CD4-positive, alpha-beta T cell treated with Interferon alpha-2 for 1 hour (primary cell): Measurements from ENCODE around the gene CHMP4B.
A peak's percentile ranks its signal among the peaks of the same experiment; 100 is the strongest.
"Not testable (repeated sequence)": the region's sequence is repeated elsewhere in the genome, so short reads cannot be mapped to it uniquely, and the experiment has no call there.

Experiments
- DNase-seq, 2 donors: peaks; one replicate each; pipeline ENCODE4 v3.0.0-alpha.2; 2020 to 2022

CHMP4B gene

GRCh38 chr20:33790566-33790965, 20.6 kb upstream of the CHMP4B start:
- no peak for DNase-seq

DNA sequence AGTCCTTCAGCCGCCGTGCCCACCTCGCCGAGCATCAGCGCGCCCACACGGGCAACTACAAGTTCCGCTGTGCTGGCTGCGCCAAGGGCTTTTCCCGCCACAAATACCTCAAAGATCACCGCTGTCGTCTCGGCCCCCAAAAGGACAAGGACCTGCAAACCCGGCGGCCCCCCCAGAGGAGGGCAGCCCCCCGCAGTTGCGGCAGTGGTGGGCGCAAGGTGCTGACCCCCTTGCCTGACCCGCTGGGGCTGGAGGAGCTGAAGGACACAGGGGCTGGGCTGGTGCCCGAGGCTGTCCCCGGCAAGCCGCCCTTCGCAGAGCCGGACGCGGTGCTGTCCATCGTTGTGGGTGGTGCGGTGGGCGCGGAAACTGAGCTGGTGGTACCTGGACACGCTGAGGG, 20.1 kb upstream of the CHMP4B start:
- DNase-seq, result no peak

DNA sequence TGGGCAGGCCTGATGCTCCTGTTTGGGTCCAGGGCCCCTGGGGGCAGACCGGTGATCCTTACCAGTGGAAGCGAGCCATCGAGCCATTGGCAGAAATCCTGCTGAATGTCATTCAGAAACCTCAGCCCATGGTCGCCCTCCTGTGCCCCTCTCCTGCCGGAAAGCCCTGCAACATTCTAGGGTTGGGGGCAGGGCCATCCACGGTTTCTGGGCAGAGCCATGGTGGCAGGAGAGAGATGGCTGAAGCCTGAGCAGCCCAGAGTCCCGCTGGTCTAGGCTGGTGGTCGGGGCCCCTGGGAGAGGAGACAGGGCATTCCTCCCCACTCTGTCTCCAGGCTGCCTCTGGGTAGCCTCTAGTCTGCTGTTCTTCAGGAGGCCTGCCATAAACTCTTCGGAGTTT, 19.6 kb upstream of the CHMP4B start:
- no peak for DNase-seq

GRCh38 chr20:33791959-33792597, 19.1 kb upstream of the CHMP4B start:
- peak; percentile 29 to 55 for DNase-seq

DNA sequence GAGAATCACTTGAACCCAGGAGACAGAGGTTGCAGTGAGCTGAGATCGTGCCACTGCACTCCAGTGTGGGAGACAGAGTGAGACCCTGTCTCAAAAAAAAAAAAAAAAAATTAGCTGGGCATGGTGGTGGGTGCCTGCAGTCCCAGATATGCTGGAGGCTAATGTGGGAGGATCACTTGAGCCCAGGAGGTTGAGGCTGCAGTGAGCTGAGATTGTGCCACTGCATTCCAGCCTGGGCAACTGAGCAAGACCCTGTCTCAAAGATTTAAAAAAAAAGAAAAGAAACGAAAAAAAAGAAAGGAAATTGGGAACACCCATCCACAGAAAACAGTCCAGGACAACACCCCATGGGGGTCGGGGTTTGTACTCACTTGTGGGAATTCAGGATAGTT, 18.6 kb upstream of the CHMP4B start:
- DNase-seq, result not testable (repeated sequence)

DNA sequence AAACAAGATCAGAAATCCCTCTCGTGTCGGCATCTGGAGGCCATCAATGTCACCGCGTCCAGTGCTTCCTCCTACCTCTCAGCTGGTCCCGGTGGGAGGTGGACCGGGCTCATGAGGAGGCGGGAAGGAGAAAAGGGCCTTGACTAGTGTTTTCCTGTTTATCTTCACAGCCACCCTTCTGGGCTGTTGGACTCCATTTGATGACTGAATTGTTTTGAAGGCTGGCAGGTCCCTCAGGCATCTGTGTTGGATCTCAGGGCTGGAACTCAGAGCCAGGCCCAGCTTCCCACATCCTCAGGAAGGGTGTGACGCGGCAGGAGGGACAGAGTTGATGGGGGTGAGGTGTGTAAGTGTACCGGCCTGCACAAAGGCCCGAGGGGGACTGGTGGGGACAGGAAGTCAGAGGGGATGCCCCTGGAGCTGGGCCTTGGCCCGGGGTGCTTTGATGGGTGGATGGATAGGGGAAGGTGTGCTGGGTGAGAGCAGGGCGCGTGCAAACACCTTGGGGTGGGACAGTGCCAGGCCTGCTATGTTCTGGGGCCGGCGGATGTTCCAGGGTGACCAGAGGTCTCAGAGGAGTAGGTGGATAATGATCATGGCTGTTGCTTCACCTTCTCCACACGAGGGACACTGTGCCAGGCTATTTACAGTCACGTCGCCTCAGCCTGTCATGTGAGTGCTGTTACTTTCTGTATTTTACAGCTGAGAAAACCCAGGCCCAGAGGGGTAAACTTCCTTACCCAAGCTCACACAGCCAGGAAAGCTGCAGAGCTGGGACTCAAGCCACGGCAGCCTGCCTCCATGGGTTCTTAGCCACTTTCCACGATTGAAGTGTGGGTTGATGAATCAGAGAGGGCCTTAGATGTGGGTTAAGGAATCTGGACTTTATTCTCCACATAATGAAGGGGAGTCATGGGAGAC, 17.9 kb upstream of the CHMP4B start:
- DNase-seq, result no peak

GRCh38 chr20:33796263-33796906, 14.8 kb upstream of the CHMP4B start:
- no peak for DNase-seq

DNA sequence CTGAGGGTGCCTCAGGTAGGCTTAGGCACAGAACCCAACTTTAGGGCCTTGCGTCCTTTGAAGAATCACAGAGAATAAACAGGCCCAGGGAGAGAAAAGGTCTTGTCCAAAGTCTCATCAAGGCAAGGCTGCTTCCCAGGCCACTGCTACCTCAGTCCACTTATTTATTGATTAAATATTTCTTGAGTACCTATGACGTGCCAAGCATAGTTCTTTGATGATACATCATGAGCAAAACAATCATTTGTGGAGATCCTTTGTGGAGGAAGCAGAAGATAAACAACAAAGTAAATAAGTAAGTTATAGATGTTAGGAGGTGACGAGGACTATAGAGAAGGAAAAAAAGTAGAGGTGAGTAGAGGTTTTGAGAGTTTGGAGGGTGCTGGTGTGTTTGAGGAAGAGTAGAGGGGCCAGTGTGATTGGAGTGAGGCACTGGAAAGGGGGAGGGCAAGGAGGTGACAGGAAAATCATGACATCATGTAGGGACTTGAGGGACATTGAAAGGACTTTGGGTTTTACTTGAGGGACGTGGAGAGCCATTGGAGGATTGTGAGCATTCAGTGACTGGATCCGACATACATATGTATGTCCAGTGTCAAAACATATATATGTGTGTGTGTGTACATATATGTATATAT, 14.1 kb upstream of the CHMP4B start:
- no peak for DNase-seq

GRCh38 chr20:33798444-33798843, 12.7 kb upstream of the CHMP4B start:
- no peak for DNase-seq

GRCh38 chr20:33803921-33804337, 7.2 kb upstream of the CHMP4B start:
- DNase-seq, result no peak

GRCh38 chr20:33808388-33808787, 2.8 kb upstream of the CHMP4B start:
- DNase-seq, result no peak

GRCh38 chr20:33810259-33810658, 889 bp upstream of the CHMP4B start:
- DNase-seq, result no peak

GRCh38 chr20:33811776-33812151, 616 bp downstream of the CHMP4B start:
- no peak for DNase-seq

- DNase-seq, result peak; percentile 33 to 72
These were observed 1.2 kb downstream of the CHMP4B start for GRCh38 chr20:33812152-33812849.

DNA sequence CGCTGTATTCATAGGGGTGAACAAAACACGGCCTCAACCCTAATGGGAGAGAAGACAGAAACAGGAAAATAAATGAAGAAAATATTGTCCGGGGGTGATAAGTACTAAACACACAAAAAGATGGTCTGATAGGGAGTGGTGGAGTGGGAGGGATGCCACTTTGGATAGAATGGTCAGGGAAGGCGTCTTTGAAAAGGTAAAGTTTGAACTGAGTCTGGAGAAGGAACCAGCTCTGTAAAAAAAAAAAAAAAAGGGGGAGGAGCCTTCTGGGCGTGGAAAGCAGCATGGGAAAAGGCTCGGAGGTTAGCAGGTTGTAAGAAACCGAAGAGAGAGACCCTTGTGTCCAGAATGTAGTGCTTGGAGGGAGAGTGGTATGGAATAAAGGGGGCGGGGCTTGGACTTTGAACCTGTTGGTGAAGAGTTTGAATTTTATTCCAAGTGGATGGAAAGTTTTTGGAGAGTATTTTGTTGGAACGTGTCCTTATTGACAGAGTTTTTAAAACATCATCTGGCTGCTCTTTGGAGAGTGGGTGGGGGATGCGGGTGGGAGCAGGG, 1.8 kb downstream of the CHMP4B start:
- DNase-seq, result no peak

GRCh38 chr20:33814238-33814712, 3.1 kb downstream of the CHMP4B start:
- no peak for DNase-seq

- no peak for DNase-seq
These were observed 4.5 kb downstream of the CHMP4B start for GRCh38 chr20:33815671-33816070.

GRCh38 chr20:33816191-33816590, 5.0 kb downstream of the CHMP4B start:
- no peak for DNase-seq

- no peak for DNase-seq
These were observed 6.3 kb downstream of the CHMP4B start for GRCh38 chr20:33817411-33817810.

DNA sequence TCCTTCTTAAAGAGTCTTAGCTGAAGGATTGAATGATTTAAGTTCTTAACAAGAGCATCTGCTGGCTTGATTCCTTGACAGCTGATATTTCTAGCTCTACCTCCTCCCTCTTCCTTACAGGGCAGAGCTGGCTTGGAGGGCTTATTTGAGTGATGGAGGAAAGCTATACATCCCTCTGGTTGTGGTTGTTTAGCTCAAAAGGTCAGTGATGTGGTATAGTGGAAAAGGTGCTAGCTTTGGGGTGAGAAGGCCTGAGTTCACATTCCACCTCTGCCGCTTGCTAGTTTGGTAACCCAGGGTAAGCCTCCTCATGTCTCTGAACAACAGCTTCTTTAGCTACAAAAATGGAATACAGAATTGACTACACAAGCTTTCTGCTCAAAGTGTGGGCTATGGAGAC, 8.3 kb downstream of the CHMP4B start:
- no peak for DNase-seq

DNA sequence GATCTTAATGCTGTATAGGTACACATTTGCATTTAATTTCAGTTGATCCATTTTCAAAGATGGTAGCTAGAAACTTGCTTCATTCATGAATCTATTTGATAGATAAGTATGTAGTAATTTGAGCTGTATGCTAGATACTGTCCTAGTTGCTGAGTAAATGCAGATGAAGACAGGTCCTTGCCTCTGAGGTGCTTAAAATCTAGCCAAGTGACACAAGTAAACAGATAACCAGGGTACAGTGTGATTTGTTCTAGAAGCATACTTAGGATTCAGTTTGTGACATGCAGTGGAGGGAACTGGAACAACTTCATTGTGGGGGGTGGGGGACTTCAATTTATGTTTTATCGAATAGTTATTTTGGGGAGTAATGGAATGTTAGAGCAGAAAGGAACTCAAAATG, 9.2 kb downstream of the CHMP4B start:
- no peak for DNase-seq

DNA sequence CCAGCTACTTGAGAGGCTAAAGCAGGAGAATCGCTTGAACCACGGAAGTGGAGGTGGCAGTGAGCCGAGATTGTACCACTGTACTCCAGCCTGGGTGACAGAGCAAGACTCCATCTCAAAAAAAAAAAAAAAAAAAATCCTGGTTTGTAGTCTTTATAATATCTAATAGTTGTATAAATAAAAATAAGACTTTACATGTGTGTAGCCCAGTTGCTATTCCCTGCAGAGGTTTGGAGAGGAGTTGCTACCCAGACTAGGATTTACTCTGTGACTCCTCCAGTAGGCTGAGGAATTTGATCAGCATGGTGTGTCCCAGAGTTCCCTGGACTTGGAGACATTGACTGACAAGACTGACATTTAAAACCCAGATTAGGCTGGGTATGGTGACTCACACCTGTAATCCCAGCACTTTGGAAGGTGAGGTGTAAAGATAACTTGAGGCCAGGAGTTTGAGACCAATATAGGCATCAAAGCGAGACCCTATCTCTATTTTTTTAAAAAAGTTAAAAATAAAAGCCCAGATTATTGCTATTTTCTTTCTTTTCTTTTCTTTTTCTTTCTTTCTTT, 10.2 kb downstream of the CHMP4B start:
- DNase-seq, result no peak
